GM18520 (cell line): ENCODE measurements around the gene SLC25A33.
"Not testable (repeated sequence)": the region's sequence is repeated elsewhere in the genome, so short reads cannot be mapped to it uniquely, and the experiment has no call there.

Experiments
- ATAC-seq: cut with Tn5 transposase; IDR thresholded peaks from one replicate; pipeline ENCODE4 v1.9.1; 2021; ENCODE audit not compliant: unreplicated experiment

SLC25A33 gene

GRCh38 chr1:9538669-9539164, 548 bp upstream of the SLC25A33 start:
- ATAC-seq = no peak

GRCh38 chr1:9539829-9540550, 725 bp downstream of the SLC25A33 start:
- peak; percentile 25 for ATAC-seq

- ATAC-seq = no peak
Observed at GRCh38 chr1:9542430-9542829, 3.2 kb downstream of the SLC25A33 start.

- no peak for ATAC-seq
Observed at GRCh38 chr1:9544926-9545325, 5.7 kb downstream of the SLC25A33 start.

GRCh38 chr1:9549955-9550546, 10.8 kb downstream of the SLC25A33 start:
- no peak for ATAC-seq

- no peak for ATAC-seq
Observed at GRCh38 chr1:9551984-9552383, 12.7 kb downstream of the SLC25A33 start.

GRCh38 chr1:9553736-9554144, 14.5 kb downstream of the SLC25A33 start:
- ATAC-seq = no peak

- no peak for ATAC-seq
Observed at GRCh38 chr1:9555942-9556341, 16.7 kb downstream of the SLC25A33 start.

GRCh38 chr1:9557624-9558023, 18.4 kb downstream of the SLC25A33 start:
- ATAC-seq = no peak

- ATAC-seq = no peak
Observed at GRCh38 chr1:9558271-9558945, 19.1 kb downstream of the SLC25A33 start.

GRCh38 chr1:9558946-9559545, 19.8 kb downstream of the SLC25A33 start:
- ATAC-seq = no peak

- no peak for ATAC-seq
Observed at GRCh38 chr1:9559673-9560072, 20.4 kb downstream of the SLC25A33 start.

- ATAC-seq = not testable (repeated sequence)
Observed at GRCh38 chr1:9560090-9560489, 20.8 kb downstream of the SLC25A33 start.

GRCh38 chr1:9561429-9561828, 22.2 kb downstream of the SLC25A33 start:
- ATAC-seq = no peak

GRCh38 chr1:9569267-9569666, 30.0 kb downstream of the SLC25A33 start:
- no peak for ATAC-seq

- ATAC-seq = not testable (repeated sequence)
Observed at GRCh38 chr1:9570886-9571529, 31.7 kb downstream of the SLC25A33 start.

- no peak for ATAC-seq
Observed at GRCh38 chr1:9573723-9574122, 34.5 kb downstream of the SLC25A33 start.

GRCh38 chr1:9575486-9575885, 36.2 kb downstream of the SLC25A33 start:
- no peak for ATAC-seq

GRCh38 chr1:9576903-9577302, 37.6 kb downstream of the SLC25A33 start:
- no peak for ATAC-seq

- ATAC-seq = no peak
Observed at GRCh38 chr1:9577423-9577822, 38.2 kb downstream of the SLC25A33 start.

GRCh38 chr1:9580942-9581341, 41.7 kb downstream of the SLC25A33 start:
- ATAC-seq = no peak
